Measurements from ENCODE around the gene PFN2. TPM values are rescaled to one million over a fixed set of nuclear protein-coding genes. Genes with fewer than 3 reads are reported as not detected.
A peak's percentile ranks its signal among the peaks of the same experiment; 100 is the strongest.

Gene PFN2
- total RNA-seq, 1 donor from 2014 or later: 429 TPM

GRCh38 chr3:149968216-149968615 lies 2.5 kb downstream of the PFN2 start:
- no peak for DNase-seq (ENCODE audit: extremely low spot score, unreplicated experiment)
- Mint-ChIP-seq H3K9me3 (ENCODE audit: unreplicated experiment) (no peaks in the 10 kb centered on the region), H3K27me3 (ENCODE audit: unreplicated experiment) (no peaks in the 10 kb centered on the region), H3K27ac (ENCODE audit: unreplicated experiment) (peak overlapping the region; percentile 76), H3K4me1 (ENCODE audit: unreplicated experiment) (peaks cover 61% of the 10 kb centered on the region), H3K4me3 (ENCODE audit: unreplicated experiment) (peak overlapping the region; percentile 94), H3K36me3 (ENCODE audit: unreplicated experiment) (peaks cover 26% of the 10 kb centered on the region)
- no peak for TF ChIP-seq CTCF (IDR thresholded peaks at IDR 0.05)

GRCh38 chr3:149967086-149967685 lies 3.5 kb downstream of the PFN2 start:
- peak overlapping the region; percentile 76 for H3K27ac Mint-ChIP-seq (ENCODE audit: unreplicated experiment)
- peak; percentile 67 for TF ChIP-seq CTCF (IDR thresholded peaks at IDR 0.05)
- no peak for DNase-seq (ENCODE audit: extremely low spot score, unreplicated experiment)
- H3K4me3 Mint-ChIP-seq (ENCODE audit: unreplicated experiment): peak overlapping the region; percentile 94
- no peaks in the 10 kb centered on the region for H3K9me3 Mint-ChIP-seq (ENCODE audit: unreplicated experiment)
- H3K27me3 Mint-ChIP-seq (ENCODE audit: unreplicated experiment): no peaks in the 10 kb centered on the region
- H3K36me3 Mint-ChIP-seq (ENCODE audit: unreplicated experiment): peaks cover 26% of the 10 kb centered on the region
- peaks cover 57% of the 10 kb centered on the region for H3K4me1 Mint-ChIP-seq (ENCODE audit: unreplicated experiment)

- H3K27ac Mint-ChIP-seq (ENCODE audit: unreplicated experiment): peak overlapping the region; percentile 70
- peaks cover 30% of the 10 kb centered on the region for H3K36me3 Mint-ChIP-seq (ENCODE audit: unreplicated experiment)
Observed at GRCh38 chr3:149965278-149965677, 5.4 kb downstream of the PFN2 start.

GRCh38 chr3:149964291-149964690 lies 6.4 kb downstream of the PFN2 start:
- Mint-ChIP-seq H3K4me3 (ENCODE audit: unreplicated experiment) (no peak overlapping the region), H3K27ac (ENCODE audit: unreplicated experiment) (peak overlapping the region; percentile 70), H3K27me3 (ENCODE audit: unreplicated experiment) (no peaks in the 10 kb centered on the region), H3K4me1 (ENCODE audit: unreplicated experiment) (peaks cover 68% of the 10 kb centered on the region), H3K36me3 (ENCODE audit: unreplicated experiment) (peaks cover 35% of the 10 kb centered on the region), H3K9me3 (ENCODE audit: unreplicated experiment) (no peaks in the 10 kb centered on the region)
- DNase-seq (ENCODE audit: extremely low spot score, unreplicated experiment): no peak
- no peak for TF ChIP-seq CTCF (IDR thresholded peaks at IDR 0.05)

More at GRCh38 chr3:149965278-149965677, 5.4 kb downstream of the PFN2 start:
- DNase-seq (ENCODE audit: extremely low spot score, unreplicated experiment): no peak
- H3K4me3 Mint-ChIP-seq (ENCODE audit: unreplicated experiment): peak overlapping the region; percentile 56
- H3K27me3 Mint-ChIP-seq (ENCODE audit: unreplicated experiment): no peaks in the 10 kb centered on the region
- TF ChIP-seq CTCF (IDR thresholded peaks at IDR 0.05): no peak
- no peaks in the 10 kb centered on the region for H3K9me3 Mint-ChIP-seq (ENCODE audit: unreplicated experiment)
- peaks cover 62% of the 10 kb centered on the region for H3K4me1 Mint-ChIP-seq (ENCODE audit: unreplicated experiment)

- no peaks in the 10 kb centered on the region for H3K9me3 Mint-ChIP-seq (ENCODE audit: unreplicated experiment)
- no peak for TF ChIP-seq CTCF (IDR thresholded peaks at IDR 0.05)
- DNase-seq (ENCODE audit: extremely low spot score, unreplicated experiment): no peak
- H3K27ac Mint-ChIP-seq (ENCODE audit: unreplicated experiment): peak overlapping the region; percentile 56
- peaks cover 69% of the 10 kb centered on the region for H3K4me1 Mint-ChIP-seq (ENCODE audit: unreplicated experiment)
- H3K4me3 Mint-ChIP-seq (ENCODE audit: unreplicated experiment): no peak overlapping the region
- H3K36me3 Mint-ChIP-seq (ENCODE audit: unreplicated experiment): peaks cover 33% of the 10 kb centered on the region
- no peaks in the 10 kb centered on the region for H3K27me3 Mint-ChIP-seq (ENCODE audit: unreplicated experiment)
Observed at GRCh38 chr3:149963485-149963884, 7.2 kb downstream of the PFN2 start.

All from osteocyte (in vitro differentiated cells).